ENCODE results near the gene RAC2.
A peak's percentile ranks its signal among the peaks of the same experiment; 100 is the strongest.

RAC2 gene

GRCh38 chr22:37220543-37220981, 23.5 kb downstream of the RAC2 start:
- no peaks in the 10 kb centered on the region for H4K20me1 ChIP-seq (ENCODE audit: insufficient read depth)
- no peaks in the 10 kb centered on the region for H3K27me3 ChIP-seq (ENCODE audit: insufficient read depth, low read depth)
- H3K36me3 ChIP-seq (ENCODE audit: insufficient read depth), result no peaks in the 10 kb centered on the region; the same call in 1 of the 2 replicates
- H2AFZ ChIP-seq (ENCODE audit: low read depth), result no peak overlapping the region
- H3K4me3 ChIP-seq (IDR thresholded peaks at IDR 0.05; ENCODE audit: insufficient read depth, low read depth, low read length), result no peak overlapping the region
- H3K4me2 ChIP-seq, result peak overlapping the region; percentile 91
- H3K27ac ChIP-seq, result peak overlapping the region; percentile 87
- peak overlapping the region; percentile 46; the same call in 1 of the 2 replicates for H3K9ac ChIP-seq
- no peak for TF ChIP-seq CTCF (conservative IDR thresholded peaks at IDR 0.05; ENCODE audit: low read depth, low read length)
- peaks cover 96% of the 10 kb centered on the region for H3K4me1 ChIP-seq (ENCODE audit: low read depth, poor library complexity, severe bottlenecking)
- no peaks in the 10 kb centered on the region for H3K79me2 ChIP-seq (ENCODE audit: insufficient read depth, low read depth)

- Histone ChIP-seq H3K27ac (peak overlapping the region; percentile 87), H3K79me2 (ENCODE audit: insufficient read depth, low read depth) (no peaks in the 10 kb centered on the region), H3K9ac (peak overlapping the region; percentile 46), H3K36me3 (ENCODE audit: insufficient read depth) (no peaks in the 10 kb centered on the region), H3K4me1 (ENCODE audit: low read depth, poor library complexity, severe bottlenecking) (peaks cover 96% of the 10 kb centered on the region), H3K4me2 (peak overlapping the region; percentile 91), H3K4me3 (IDR thresholded peaks at IDR 0.05; ENCODE audit: insufficient read depth, low read depth, low read length) (no peak overlapping the region), H3K27me3 (ENCODE audit: insufficient read depth, low read depth) (no peaks in the 10 kb centered on the region), H4K20me1 (ENCODE audit: insufficient read depth) (no peaks in the 10 kb centered on the region), H2AFZ (ENCODE audit: low read depth) (0 out of 2 replicates have a peak overlapping the region, but pooled peaks have one; percentile 11)
- TF ChIP-seq CTCF (conservative IDR thresholded peaks at IDR 0.05; ENCODE audit: low read depth, low read length), result no peak
Measured at GRCh38 chr22:37219533-37219932, 24.5 kb downstream of the RAC2 start.

- Histone ChIP-seq H3K4me3 (IDR thresholded peaks at IDR 0.05; ENCODE audit: insufficient read depth, low read depth, low read length) (no peak overlapping the region), H3K36me3 (ENCODE audit: insufficient read depth) (no peaks in the 10 kb centered on the region), H2AFZ (ENCODE audit: low read depth) (0 out of 2 replicates have a peak overlapping the region, but pooled peaks have one; percentile 11), H3K79me2 (ENCODE audit: insufficient read depth, low read depth) (no peaks in the 10 kb centered on the region), H4K20me1 (ENCODE audit: insufficient read depth) (no peaks in the 10 kb centered on the region), H3K9ac (peak overlapping the region; percentile 46), H3K4me1 (ENCODE audit: low read depth, poor library complexity, severe bottlenecking) (peaks cover 96% of the 10 kb centered on the region), H3K4me2 (peak overlapping the region; percentile 91), H3K27me3 (ENCODE audit: insufficient read depth, low read depth) (no peaks in the 10 kb centered on the region), H3K27ac (peak overlapping the region; percentile 87)
- TF ChIP-seq CTCF (conservative IDR thresholded peaks at IDR 0.05; ENCODE audit: low read depth, low read length), result no peak
Measured at GRCh38 chr22:37218771-37219411, 25.2 kb downstream of the RAC2 start.

- Histone ChIP-seq H3K9ac (no peak overlapping the region), H3K27me3 (ENCODE audit: insufficient read depth, low read depth) (no peaks in the 10 kb centered on the region), H3K4me2 (peak overlapping the region; percentile 91), H3K4me1 (ENCODE audit: low read depth, poor library complexity, severe bottlenecking) (peaks cover 95% of the 10 kb centered on the region), H3K79me2 (ENCODE audit: insufficient read depth, low read depth) (no peaks in the 10 kb centered on the region), H3K36me3 (ENCODE audit: insufficient read depth) (no peaks in the 10 kb centered on the region), H3K27ac (peak overlapping the region; percentile 87), H4K20me1 (ENCODE audit: insufficient read depth) (no peaks in the 10 kb centered on the region), H3K4me3 (IDR thresholded peaks at IDR 0.05; ENCODE audit: insufficient read depth, low read depth, low read length) (no peak overlapping the region), H2AFZ (ENCODE audit: low read depth) (no peak overlapping the region)
- no peak for TF ChIP-seq CTCF (conservative IDR thresholded peaks at IDR 0.05; ENCODE audit: low read depth, low read length)
Measured at GRCh38 chr22:37218399-37218770, 25.7 kb downstream of the RAC2 start.

Data from KMS-11 (cell line).